Right lobe of liver (tissue), 4 donors: ENCODE measurements around the gene NTN1.

Experiments
- CTCF ChIP-seq, 4 donors: fragments of 200-600 bp in 3 of 4; fragments of 450-650 bp in 1 of 4; IDR thresholded peaks; one replicate each; pipeline versions ENCODE4 v1.5.1 to v1.8.0; 2016 to 2022; ENCODE audit warnings: antibody characterized with exemption in 4 of 4, mild to moderate bottlenecking in 2 of 4
- POLR2A ChIP-seq: fragments of 450-650 bp; IDR thresholded peaks from one replicate; pipeline ENCODE4 v1.6.1; 2017; ENCODE audit warnings: antibody characterized with exemption, mild to moderate bottlenecking
- donor health status: DM: no; HTN: no; CAD: no.
- donor health status: DM: no; HTN: no; CAD: no.
- donor health status: DM: no; HTN: yes; CAD: no.

- TF ChIP-seq POLR2A (no peak), CTCF (IDR thresholded peaks at IDR 0.05) (no peak)
Measured at GRCh38 chr17:9109933-9110332, 88.6 kb downstream of the NTN1 start.
